ENCODE data around the gene MX2. TPM values are rescaled to one million over a fixed set of nuclear protein-coding genes. Genes with fewer than 3 reads are reported as not detected.

MX2 gene
- total and polyA plus RNA-seq, 10 of the 15 experiments (the other 5 are each of a cell fraction or from before 2014, with no cell fraction given): 10.5 to 167 (median 46.1) TPM

DNA sequence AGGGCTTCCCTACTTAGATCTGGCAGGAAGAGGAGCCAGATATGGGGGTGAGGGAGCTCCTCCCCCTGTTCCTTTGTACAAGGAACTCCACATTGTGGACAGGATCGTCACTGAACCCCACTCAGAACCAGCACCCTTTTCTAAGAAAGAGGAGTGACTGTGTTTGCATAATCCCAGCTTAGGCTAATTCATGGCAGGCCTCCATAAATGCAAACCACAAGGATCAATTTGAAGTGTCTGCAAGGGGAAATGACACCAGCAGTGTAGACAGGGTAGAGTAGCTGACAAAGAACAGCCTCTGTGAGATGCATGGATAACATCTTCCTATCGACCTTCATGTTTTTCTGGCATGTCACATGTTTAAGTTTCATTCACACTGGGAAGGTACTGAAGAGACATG is 75.9 kb downstream of the MX2 start:
- BruUV-seq (replicated peaks): no TSS peak
- TF ChIP-seq JUNB (IDR thresholded peaks at IDR 0.05): no peak
- TF ChIP-seq HCFC1 (IDR thresholded peaks at IDR 0.05; ENCODE audit: low read length): no peak
- TF ChIP-seq POLR2AphosphoS5 (IDR thresholded peaks at IDR 0.05; ENCODE audit: low read length): 0 out of 2 replicates have a peak, but pooled peaks have one; percentile 33
- no peaks in the 10 kb centered on the region for H3K27me3 ChIP-seq (replicated peaks in 1 of 2; ENCODE audit: control insufficient read depth in 2 of 2, insufficient read depth in 2 of 2, low read length in 1 of 2)
- in situ Hi-C loops (cut with MboI): no loop called here
- ChIA-PET RAD21 (ENCODE audit: unreplicated experiment) (no interaction called here), POLR2A (no interaction called here), CTCF (interaction anchor here (0.7 kb wide), 1 partner anchor 154 kb away, joined by 5 read pairs; no protein-coding TSS in a partner anchor), SMC1A (ENCODE audit: uncharacterized antibody, unreplicated experiment) (interaction anchor here (2.0 kb wide), 1 partner anchor 13 kb away, joined by 5 read pairs; no protein-coding TSS in a partner anchor)
- DNase-seq (ENCODE audit: low read depth, low spot score) (no peak), FAIRE-seq (no peak), ATAC-seq (no peak)
- H2AFZ ChIP-seq (ENCODE audit: control insufficient read depth, low read depth, low read length): no peak overlapping the region
- H3K9me3 ChIP-seq (replicated peaks; ENCODE audit: control insufficient read depth, insufficient read depth, low read length): peaks cover 8% of the 10 kb centered on the region
- no peaks in the 10 kb centered on the region; the same call in 1 of the 2 replicates for H3K4me1 ChIP-seq (ENCODE audit: control insufficient read depth, insufficient read depth, low read length)
- peaks cover 33% of the 10 kb centered on the region for H4K20me1 ChIP-seq (ENCODE audit: control insufficient read depth, insufficient read depth)
- peaks cover 43 to 83% of the 10 kb centered on the region in 2 experiments for H3K36me3 ChIP-seq (ENCODE audit: control insufficient read depth in 2 of 2, insufficient read depth in 2 of 2, low read length in 1 of 2)
- H3K4me3 ChIP-seq: no peak overlapping the region
- no peak overlapping the region for H3K9ac ChIP-seq (ENCODE audit: control insufficient read depth, insufficient read depth, low read length)
- H3K27ac ChIP-seq (ENCODE audit: control insufficient read depth, insufficient read depth): no peak overlapping the region
- 82% methylated on average over 2 of the region's 2 CpGs for WGBS (ENCODE audit: insufficient coverage, insufficient replicate concordance, low lambda C conversion rate, missing lambda C conversion rate)
- H3K79me2 ChIP-seq (ENCODE audit: control insufficient read depth, insufficient read depth, low read length): peaks cover 25% of the 10 kb centered on the region
- intact Hi-C loops (cut with micrococcal nuclease; ENCODE audit: unreplicated experiment): no loop called here
- peak overlapping the region; percentile 5; the same call in 1 of the 2 replicates for H3K4me2 ChIP-seq (ENCODE audit: control insufficient read depth, insufficient read depth)

DNA sequence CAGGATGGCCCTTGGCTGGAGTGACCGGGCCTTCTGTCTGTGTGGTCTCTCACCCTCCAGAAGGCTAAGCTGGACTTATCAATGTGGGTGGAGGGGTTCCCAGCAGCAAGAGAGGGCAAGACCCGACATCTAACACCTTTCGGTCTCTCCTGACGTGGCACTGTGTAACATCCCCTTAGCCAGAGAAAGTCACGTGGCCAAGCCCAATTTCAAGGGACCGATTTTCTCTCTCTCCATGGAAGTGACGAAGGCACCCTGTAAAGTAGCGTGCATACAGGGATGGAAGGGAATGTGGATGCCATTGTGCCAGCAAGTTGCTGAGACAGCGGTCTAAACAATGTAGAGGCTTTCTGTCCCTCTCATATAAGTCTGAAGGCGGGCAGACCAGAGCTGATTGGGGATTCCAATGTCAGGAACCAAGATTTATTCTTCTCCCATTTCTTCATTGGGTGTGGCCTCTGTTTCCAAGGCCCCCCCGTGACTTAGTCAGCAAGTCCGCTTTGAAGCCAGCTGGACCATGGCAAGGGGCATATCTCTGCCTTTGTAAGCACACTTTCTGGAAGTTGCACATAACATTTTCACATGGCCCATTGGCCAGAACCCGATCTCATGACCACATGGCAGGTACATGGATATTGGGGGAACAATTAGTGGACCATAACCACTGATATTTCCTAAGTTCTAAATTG is 76.7 kb downstream of the MX2 start:
- H3K9me3 ChIP-seq (replicated peaks; ENCODE audit: control insufficient read depth, insufficient read depth, low read length): peaks cover 3% of the 10 kb centered on the region
- SMC1A ChIA-PET (ENCODE audit: uncharacterized antibody, unreplicated experiment): interaction anchor here (1.0 to 2.0 kb wide), 3 partner anchors 8 to 155 kb away, joined by 3 to 5 read pairs (median 4); no protein-coding TSS in a partner anchor
- H3K27me3 ChIP-seq (replicated peaks in 1 of 2; ENCODE audit: control insufficient read depth in 2 of 2, insufficient read depth in 2 of 2, low read length in 1 of 2): no peaks in the 10 kb centered on the region
- no peaks in the 10 kb centered on the region; the same call in 1 of the 2 replicates for H3K4me1 ChIP-seq (ENCODE audit: control insufficient read depth, insufficient read depth, low read length)
- BruUV-seq (replicated peaks): no TSS peak
- 93% methylated on average over 13 of the region's 13 CpGs for WGBS (ENCODE audit: insufficient coverage, insufficient replicate concordance, low lambda C conversion rate, missing lambda C conversion rate)
- DNase-seq (ENCODE audit: low read depth, low spot score) (no peak), ATAC-seq (no peak), FAIRE-seq (no peak)
- RAD21 ChIA-PET (ENCODE audit: unreplicated experiment): no interaction called here
- intact Hi-C loops (cut with micrococcal nuclease; ENCODE audit: unreplicated experiment): no loop called here
- H3K27ac ChIP-seq (ENCODE audit: control insufficient read depth, insufficient read depth): no peak overlapping the region
- TF ChIP-seq POLR2AphosphoS5 (IDR thresholded peaks at IDR 0.05; ENCODE audit: low read length) (peak; percentile 77), RAD21 (IDR thresholded peaks at IDR 0.05; ENCODE audit: insufficient read depth, low read depth, low read length) (no peak), ZNF274 (IDR thresholded peaks at IDR 0.05; ENCODE audit: insufficient read depth, insufficient read length) (no peak), GATAD2B (conservative IDR thresholded peaks at IDR 0.05; ENCODE audit: low read depth) (no peak), POLR2A (IDR thresholded peaks at IDR 0.05; ENCODE audit: low read depth, low read length) (peak; percentile 58), RBBP5 (conservative IDR thresholded peaks at IDR 0.05) (no peak)
- TF ChIP-seq, protein P1, sequence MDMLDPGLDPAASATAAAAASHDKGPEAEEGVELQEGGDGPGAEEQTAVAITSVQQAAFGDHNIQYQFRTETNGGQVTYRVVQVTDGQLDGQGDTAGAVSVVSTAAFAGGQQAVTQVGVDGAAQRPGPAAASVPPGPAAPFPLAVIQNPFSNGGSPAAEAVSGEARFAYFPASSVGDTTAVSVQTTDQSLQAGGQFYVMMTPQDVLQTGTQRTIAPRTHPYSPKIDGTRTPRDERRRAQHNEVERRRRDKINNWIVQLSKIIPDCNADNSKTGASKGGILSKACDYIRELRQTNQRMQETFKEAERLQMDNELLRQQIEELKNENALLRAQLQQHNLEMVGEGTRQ (IDR thresholded peaks at IDR 0.05; ENCODE audit: borderline replicate concordance, low read depth, low read length): no peak
- peaks cover 17% of the 10 kb centered on the region for H3K79me2 ChIP-seq (ENCODE audit: control insufficient read depth, insufficient read depth, low read length)
- no peak overlapping the region for H3K4me2 ChIP-seq (ENCODE audit: control insufficient read depth, insufficient read depth)
- peaks cover 38 to 83% of the 10 kb centered on the region in 2 experiments for H3K36me3 ChIP-seq (ENCODE audit: control insufficient read depth in 2 of 2, insufficient read depth in 2 of 2, low read length in 1 of 2)
- no peak overlapping the region for H3K9ac ChIP-seq (ENCODE audit: control insufficient read depth, insufficient read depth, low read length)
- H4K20me1 ChIP-seq (ENCODE audit: control insufficient read depth, insufficient read depth): peaks cover 25% of the 10 kb centered on the region
- POLR2A ChIA-PET: interaction anchor here (0.8 kb wide), 1 partner anchor 68 kb away, joined by 3 read pairs; no protein-coding TSS in a partner anchor
- CTCF ChIA-PET: interaction anchor here (0.9 to 1.4 kb wide), 3 partner anchors 13 to 69 kb away, joined by 3 read pairs; no protein-coding TSS in a partner anchor
- no peak overlapping the region for H2AFZ ChIP-seq (ENCODE audit: control insufficient read depth, low read depth, low read length)
- H3K4me3 ChIP-seq: no peak overlapping the region
- in situ Hi-C loops (cut with MboI): no loop called here

Data from GM12878 (cell line).